Measurements from ENCODE around the gene ZBTB20.

ZBTB20 gene

GRCh38 chr3:114444216-114444615 is 702.9 kb downstream of the ZBTB20 start:
- DNase-seq (ENCODE audit: low read depth), result no peak

- no peak for DNase-seq (ENCODE audit: low read depth)
Measured at GRCh38 chr3:114442246-114442645, 704.8 kb downstream of the ZBTB20 start.

GRCh38 chr3:114441386-114441785 is 705.7 kb downstream of the ZBTB20 start:
- no peak for DNase-seq (ENCODE audit: low read depth)

GRCh38 chr3:114440700-114441099 is 706.4 kb downstream of the ZBTB20 start:
- no peak for DNase-seq (ENCODE audit: low read depth)

GRCh38 chr3:114439284-114439683 is 707.8 kb downstream of the ZBTB20 start:
- DNase-seq (ENCODE audit: low read depth), result no peak

GRCh38 chr3:114437897-114438296 is 709.2 kb downstream of the ZBTB20 start:
- DNase-seq (ENCODE audit: low read depth), result no peak

GRCh38 chr3:114436182-114436581 is 710.9 kb downstream of the ZBTB20 start:
- no peak for DNase-seq (ENCODE audit: low read depth)

GRCh38 chr3:114435386-114436115 is 711.5 kb downstream of the ZBTB20 start:
- no peak for DNase-seq (ENCODE audit: low read depth)

- no peak for DNase-seq (ENCODE audit: low read depth)
Measured at GRCh38 chr3:114432310-114432709, 714.8 kb downstream of the ZBTB20 start.

GRCh38 chr3:114428044-114428595 is 719.0 kb downstream of the ZBTB20 start:
- no peak for DNase-seq (ENCODE audit: low read depth)

- DNase-seq (ENCODE audit: low read depth), result no peak
Measured at GRCh38 chr3:114427285-114428043, 719.6 kb downstream of the ZBTB20 start.

GRCh38 chr3:114424337-114424736 is 722.8 kb downstream of the ZBTB20 start:
- DNase-seq (ENCODE audit: low read depth), result no peak

GRCh38 chr3:114421204-114421603 is 725.9 kb downstream of the ZBTB20 start:
- no peak for DNase-seq (ENCODE audit: low read depth)

GRCh38 chr3:114420072-114420471 is 727.0 kb downstream of the ZBTB20 start:
- no peak for DNase-seq (ENCODE audit: low read depth)

GRCh38 chr3:114418724-114419543 is 728.2 kb downstream of the ZBTB20 start:
- DNase-seq (ENCODE audit: low read depth), result no peak

- no peak for DNase-seq (ENCODE audit: low read depth)
Measured at GRCh38 chr3:114418107-114418506, 729.0 kb downstream of the ZBTB20 start.

GRCh38 chr3:114417675-114418074 is 729.4 kb downstream of the ZBTB20 start:
- DNase-seq (ENCODE audit: low read depth), result no peak

GRCh38 chr3:114417265-114417664 is 729.8 kb downstream of the ZBTB20 start:
- DNase-seq (ENCODE audit: low read depth), result no peak

- DNase-seq (ENCODE audit: low read depth), result no peak
Measured at GRCh38 chr3:114411811-114412803, 735.0 kb downstream of the ZBTB20 start.

- no peak for DNase-seq (ENCODE audit: low read depth)
Measured at GRCh38 chr3:114411190-114411668, 735.9 kb downstream of the ZBTB20 start.

All from stimulated activated CD8-positive, alpha-beta memory T cell treated with anti-CD3 and anti-CD28 coated beads, Interleukin-15, amount 100 ng/mL, for 24 hours (primary cell).